CD4-positive, alpha-beta T cell treated with Interleukin-4 for 4 hours (primary cell): ENCODE measurements around the gene TRIM27.
"Not testable (repeated sequence)": the region's sequence is repeated elsewhere in the genome, so short reads cannot be mapped to it uniquely, and the experiment has no call there.

ENCODE experiments used
- DNase-seq: peaks from one replicate; pipeline ENCODE4 v3.0.0-alpha.2; 2020

Gene TRIM27

DNA sequence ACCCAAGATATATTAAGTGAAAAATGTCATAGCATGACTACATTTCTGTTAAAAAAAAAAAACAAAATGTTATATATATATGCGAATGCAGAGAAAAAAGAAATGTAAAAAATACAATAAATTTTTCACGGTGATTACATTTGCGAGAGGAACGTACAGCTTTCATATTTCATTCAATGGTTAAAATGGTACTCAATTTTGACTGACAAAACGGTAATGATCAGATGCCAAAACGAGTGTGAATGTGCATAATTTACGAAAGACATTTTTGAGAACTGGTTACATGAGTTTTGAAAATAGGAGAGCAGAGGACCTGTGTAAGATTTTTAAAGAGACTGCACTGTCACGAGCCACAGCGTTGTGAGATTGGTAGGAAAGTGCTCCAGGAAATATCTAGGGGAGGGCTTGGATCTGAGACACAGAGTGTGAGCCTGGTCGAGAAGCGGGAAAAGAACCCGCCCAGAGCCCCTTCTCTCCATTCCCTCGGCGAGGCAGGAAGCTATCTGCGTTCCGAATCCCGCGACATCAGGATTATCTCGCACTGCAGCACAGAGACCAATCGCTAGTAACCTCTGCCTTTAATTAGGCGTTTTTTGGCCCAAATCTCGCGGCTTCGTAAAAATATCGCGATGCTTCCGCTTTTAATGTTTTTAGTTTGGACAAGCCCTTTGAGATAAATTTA is 28.5 kb downstream of the TRIM27 start:
- peak; percentile 97 for DNase-seq

DNA sequence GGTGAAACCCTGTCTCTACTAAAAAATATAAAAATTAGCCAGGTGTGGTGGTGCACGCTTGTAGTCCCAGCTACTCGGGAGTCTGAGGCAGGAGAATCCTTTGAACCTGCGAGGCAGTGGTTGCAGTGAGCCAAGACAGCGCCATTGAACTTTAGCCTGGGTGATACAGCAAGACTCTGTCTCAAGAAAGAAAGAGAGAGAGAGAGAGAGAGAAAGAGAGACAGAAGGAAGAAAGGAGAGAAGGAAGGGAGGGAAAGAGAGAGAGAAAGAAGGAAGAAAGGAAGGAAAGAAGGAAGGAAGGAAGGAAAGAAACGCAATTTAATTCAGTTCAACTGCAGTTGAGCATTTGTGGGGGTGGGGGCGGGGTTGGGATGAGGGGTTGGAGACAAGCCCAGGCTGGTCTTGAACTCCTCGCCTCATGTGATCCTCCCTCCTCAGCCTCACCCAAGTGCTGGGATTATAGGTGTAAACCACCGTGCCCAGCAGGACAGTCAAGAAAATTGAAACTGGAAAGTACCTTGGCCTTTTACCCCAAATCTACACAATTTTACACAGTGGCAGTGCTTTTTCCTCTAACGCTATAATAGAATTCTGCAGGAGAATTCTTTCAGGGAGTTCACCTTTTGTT is 30.5 kb downstream of the TRIM27 start:
- DNase-seq, result no peak

DNA sequence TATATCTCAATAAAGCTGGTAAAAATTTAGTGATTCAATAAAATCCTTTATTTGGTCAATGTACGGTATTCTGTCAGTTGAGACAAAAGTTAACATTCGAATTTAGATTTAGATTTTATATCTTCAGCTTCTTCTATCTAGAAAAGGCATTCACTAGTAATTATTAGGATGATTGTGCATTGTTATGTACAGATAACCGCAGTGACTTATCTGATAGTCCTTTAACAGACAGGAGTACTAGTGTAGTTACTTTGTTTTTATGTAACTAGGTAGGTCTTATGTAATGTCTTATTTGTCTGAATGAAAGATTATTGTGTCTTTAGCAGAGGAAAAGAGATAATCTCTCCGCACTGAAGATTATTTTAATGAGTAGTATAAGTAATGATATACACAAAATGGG is 31.3 kb downstream of the TRIM27 start:
- DNase-seq, result no peak

DNA sequence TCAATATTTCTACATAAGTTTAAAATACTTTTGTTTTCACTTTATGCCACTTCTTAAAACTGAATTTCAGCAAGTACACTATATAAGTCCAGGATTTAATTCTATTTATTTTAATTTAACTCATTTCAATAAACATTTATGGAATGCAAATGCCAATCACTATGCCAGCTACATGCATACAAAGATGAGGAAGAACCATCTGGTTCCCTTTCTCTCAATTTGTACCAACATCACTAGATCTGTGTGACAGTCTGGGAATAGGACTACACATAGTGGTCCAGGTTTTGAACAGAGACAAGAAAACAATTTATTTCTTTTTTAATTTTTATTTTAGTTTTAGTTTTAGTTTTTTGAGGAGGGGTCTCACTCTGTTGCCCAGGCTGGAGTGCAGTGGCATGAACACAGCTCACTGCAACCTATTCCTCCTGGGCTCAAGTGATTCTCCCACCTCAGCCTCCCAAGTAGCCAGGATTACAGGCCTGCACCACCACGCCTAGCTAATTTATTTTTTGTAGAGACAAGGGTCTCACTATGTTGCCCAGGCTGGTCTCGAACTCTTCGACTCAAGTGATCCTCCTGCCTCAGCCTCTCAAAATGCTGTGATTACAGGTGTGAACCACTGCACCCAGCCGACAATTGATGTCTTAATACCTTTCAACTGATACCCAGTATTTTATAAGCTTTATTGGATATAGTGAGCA is 35.8 kb downstream of the TRIM27 start:
- DNase-seq, result no peak

DNA sequence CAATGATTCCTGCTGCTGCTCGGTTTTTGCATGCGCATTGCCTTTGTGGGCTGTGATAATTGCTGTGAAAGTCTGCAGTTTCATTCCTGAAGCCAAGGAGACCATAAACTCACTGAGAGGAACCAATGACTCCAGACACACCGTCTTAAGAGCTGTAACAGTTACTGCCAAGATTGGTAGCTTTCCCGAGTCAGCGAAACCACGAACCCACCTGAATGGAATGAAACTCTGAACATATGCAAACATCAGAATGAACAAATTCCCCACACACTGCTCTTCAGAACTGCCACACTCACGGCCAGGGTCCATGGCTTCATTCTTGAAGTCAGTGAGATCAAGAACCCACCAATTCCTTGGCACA is 37.7 kb downstream of the TRIM27 start:
- DNase-seq, result no peak

DNA sequence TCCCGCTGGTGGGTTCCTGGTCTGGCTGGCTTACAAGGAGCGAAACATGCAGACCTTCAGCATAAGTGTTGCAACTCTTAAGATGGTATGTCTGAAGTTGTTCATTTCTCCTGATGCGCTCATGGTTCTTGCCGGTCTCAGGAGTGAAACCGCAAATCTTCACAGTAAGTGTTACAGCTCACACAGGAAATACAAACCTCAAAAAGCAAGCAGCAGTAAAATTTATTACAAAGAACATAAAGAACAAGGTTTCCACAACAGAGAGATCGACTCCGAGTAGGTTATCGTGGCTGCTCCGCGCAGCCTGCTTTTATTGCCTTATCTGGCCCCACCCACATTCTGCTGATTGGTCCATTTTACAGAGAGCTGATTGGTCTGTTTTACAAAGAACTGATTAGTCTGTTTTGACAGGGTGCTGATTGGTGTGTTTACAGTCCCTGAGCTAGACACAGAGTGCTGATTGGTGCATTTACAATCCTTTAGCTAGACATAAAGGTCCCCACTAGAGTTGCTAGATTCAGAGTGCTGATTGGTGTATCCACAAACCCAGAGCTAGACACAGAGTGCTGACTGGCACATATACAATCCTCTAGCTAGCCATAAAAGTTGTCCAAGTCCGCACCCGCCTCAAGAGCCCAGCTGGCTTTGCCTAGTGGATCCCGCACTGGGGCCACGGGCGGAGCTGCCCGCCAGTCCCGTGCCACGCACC is 39.2 kb downstream of the TRIM27 start:
- peak; percentile 92 for DNase-seq

DNA sequence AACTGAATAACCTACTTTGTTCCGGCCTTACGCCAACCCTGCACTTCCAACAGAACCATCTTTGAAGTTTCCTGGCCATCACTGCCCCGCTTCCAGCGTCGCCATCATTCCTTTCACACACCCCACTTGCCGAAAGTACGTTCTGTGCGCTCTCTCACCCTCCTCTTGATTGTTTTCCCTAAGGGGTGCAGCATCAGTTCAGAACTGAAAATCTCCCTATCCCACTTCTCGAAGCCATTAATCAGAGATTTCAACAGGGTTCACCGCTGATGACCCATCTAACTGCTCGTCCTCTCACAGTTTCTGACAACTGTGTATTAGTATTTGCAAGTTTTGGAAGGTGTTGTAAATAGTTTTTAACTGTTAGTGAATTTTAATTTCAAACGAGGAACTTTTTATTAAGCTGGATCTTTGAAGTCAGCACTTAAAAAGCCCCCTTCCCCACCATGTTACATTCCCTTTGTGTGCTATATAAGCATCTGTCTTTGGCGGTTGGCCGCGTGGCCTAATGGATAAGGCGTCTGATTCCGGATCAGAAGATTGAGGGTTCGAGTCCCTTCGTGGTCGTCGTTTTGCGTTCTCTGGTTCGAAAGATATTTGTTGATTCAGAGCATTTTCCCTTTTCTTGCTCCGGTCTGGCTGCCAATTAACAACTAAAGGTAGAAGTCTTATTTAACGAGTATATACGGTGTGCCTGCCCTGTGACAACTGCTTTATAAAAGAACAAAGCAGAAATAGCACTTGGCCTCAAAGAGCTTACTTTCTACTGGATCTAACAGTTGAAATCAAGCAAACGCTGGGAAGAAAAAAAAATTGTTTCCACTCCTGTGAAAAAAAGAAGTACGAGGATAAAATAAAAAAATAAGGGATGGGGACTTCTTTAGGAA is 42.6 kb downstream of the TRIM27 start:
- peak; percentile 27 for DNase-seq

DNA sequence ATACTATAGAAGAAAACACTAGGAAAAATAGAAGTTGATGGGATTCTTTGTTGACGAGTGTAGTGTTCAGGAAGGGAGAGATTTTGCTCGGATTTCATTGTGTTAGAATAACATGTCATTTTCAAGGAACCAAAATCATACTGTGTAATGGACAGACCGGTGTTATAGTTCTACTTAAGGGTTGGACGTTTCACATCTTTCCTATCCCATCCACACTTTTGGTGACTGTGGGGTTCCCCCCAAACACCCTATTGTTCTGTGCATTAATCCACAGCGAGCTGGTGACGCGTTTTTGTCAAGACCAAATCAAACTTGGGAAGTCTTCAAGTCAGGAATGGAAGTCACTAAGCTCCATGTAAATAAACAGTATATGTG is 43.3 kb downstream of the TRIM27 start:
- DNase-seq, result no peak

DNA sequence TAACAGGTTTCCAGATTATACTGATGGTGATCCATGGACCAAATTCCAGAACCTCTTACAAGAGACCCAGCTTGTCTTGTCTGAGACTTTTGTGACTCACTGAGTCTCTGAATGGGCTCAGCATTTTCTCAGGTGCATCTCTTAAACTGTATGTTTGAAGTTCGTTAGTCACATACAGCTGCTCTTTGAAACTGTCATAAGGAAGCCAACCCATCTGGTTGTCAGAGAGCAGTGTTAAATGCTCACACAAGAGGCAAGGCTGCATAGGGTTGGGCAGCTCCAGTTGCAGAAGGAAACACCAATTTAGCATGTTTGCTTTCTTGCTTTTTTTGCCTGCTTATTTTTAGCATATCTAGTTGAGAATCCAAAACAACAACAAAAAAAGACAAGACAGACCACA is 47.1 kb downstream of the TRIM27 start:
- no peak for DNase-seq

DNA sequence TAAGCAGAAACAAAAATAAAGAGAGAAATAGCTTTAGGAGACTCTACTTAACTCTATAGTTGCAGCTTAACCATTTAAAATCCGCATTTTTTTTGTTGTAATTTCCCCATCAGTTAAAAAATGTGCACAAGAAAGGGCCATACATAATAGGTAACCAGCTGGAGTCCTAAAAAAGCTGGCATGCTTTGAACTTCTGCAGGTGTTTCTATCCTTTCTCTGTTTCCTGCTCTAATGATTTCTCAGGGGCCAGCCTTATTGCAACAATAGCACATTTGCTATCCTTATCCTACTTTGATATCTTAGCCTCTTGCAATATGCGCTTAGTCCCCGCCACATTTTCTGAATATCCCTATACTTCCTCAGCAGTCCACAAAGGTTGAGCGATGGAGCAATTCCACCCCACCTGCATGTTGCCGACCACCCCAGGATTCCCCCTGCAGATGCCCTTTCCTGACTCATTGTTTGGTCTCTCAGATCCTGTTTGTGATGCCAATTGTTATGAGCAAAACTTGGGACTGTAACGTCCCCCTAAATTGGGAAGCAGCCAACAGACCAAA is 48.5 kb downstream of the TRIM27 start:
- no peak for DNase-seq

DNA sequence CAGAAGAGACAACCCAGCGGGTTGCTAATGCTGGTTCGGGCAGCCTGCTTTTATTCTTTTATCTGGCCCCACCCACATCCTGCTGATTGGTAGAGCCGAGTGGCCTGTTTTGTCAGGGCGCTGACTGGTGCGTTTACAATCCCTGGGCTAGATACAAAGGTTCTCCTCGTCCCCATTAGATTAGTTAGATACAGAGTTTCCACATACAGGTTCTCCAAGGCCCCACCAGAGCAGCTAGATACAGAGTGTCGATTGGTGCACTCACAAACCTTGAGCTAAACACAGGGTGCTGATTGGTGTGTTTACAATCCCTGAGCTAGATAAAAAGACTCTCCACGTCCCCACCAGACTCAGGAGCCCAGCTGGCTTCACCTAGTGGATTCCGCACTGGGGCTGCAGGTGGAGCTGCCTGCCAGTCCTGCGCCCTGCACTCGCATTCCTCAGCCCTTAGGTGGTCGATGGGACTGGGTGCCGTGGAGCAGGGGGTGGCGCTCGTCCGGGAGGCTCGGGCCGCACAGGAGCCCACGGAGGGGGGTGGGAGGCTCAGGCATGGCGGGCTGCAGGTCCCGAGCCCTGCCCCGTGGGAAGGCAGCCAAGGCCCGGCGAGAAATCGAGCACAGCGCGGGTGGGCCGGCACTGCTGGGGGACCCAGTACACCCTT is 51.5 kb downstream of the TRIM27 start:
- DNase-seq, result not testable (repeated sequence)

DNA sequence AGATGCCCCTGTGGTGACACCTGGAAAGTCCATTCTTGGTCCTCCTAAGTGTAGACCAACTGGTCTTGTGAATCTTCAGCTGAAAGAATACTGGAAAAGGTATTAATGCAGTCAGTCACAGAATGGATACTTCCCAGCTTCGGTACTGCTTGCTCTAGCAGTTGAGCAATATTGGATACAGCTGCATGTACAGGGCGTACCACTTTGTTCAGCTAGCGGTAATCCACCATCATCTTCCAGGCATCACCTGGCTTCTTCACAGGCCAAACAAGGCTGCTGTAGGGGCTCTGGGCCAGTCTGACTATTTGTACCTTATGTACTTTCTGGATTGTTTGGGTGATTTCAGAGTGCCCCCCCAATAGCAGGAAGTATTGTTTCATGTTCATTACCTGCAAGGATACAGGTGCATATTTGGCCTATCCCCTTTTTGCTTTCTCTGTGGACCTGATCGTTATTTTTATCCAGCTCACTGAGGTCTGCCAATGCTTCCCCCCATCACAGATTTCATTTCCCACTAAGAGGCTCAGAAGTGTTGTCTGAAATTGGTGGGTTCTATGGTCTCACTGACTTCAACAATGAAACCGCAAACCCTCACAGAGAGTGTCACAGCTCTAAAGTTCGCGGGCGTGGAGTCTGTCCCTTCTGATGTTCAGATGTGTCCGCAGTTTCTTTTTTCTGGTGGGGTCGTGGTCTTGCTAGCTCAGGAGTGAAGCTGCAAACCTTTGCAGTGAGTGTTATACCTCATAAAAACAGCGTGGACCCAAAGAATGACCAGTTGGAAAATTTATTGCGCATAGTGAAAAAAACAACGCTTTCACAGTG is 52.2 kb downstream of the TRIM27 start:
- DNase-seq, result no peak

DNA sequence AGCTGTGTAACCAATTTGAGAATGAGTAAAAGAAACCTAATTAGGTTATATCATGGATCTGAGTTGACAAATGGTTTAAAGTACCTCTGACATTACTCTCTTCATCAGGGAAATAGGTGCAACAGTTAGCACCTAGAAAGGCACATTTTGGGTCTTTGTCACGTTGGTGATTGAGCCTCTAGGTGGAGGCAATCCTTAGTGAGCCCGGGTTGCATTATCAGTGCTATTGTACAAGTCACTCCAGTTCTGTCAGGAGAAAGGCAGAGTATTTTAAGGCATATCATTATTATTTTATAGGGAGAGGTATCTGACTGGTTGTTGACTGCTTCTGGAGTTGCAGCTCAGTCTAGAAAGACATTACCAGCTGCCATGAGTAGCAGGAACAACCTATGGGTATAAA is 54.9 kb downstream of the TRIM27 start:
- no peak for DNase-seq

DNA sequence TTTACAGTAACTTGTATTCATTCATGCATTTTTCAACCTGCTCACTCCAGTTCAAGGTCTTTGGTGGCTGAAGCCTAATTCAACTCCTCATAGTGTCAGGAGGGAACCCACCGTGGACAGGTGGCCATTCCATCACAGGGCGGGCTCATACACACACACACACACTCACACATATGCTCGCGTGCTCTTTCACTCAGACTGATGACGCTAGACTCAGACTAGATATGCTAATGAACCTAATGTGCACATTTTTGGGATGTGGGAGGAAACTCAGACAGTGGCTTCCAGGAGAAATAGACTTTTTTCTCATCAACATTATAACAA is 56.7 kb downstream of the TRIM27 start:
- peak; percentile 46 for DNase-seq

DNA sequence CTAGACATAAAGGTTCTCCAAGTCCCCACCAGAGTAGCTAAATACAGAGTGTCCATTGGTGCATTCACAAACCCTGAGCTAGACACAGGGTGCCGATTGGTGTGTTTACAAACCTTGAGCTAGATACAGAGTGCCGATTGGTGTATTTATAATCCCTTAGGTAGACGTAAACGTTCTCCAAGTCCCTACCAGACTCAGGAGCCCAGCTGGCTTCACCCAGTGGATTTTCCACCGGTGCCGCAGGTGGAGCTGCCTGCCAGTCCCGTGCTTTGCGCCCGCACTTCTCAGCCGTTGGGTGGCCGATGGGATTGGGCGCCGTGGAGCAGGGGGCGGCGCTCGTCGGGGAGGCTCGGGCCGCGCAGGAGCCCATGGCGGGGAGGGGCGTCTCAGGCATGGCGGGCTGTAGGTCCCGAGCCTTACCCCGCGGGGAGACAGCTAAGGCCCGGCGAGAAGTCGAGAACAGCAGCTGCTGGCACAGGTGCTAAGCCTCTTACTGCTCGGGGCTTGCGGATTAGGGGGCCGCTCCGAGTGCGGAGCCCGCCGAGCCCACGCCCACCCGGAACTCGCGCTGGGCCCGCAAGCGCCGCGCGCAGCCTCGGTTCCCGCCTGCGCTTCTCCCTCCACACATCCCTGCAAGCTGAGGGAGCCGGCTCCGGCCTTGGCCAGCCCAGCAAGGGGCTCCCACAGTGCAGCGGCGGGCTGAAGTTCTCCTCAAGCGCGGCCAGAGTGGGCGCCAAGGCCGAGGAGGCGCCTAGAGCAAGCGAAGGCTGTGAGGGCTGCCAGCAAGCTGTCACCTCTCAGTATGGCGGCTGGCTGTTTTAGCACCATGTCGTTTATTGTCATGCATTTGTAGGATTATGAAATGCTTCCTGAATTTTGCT is 57.3 kb downstream of the TRIM27 start:
- DNase-seq, result peak; percentile 84

DNA sequence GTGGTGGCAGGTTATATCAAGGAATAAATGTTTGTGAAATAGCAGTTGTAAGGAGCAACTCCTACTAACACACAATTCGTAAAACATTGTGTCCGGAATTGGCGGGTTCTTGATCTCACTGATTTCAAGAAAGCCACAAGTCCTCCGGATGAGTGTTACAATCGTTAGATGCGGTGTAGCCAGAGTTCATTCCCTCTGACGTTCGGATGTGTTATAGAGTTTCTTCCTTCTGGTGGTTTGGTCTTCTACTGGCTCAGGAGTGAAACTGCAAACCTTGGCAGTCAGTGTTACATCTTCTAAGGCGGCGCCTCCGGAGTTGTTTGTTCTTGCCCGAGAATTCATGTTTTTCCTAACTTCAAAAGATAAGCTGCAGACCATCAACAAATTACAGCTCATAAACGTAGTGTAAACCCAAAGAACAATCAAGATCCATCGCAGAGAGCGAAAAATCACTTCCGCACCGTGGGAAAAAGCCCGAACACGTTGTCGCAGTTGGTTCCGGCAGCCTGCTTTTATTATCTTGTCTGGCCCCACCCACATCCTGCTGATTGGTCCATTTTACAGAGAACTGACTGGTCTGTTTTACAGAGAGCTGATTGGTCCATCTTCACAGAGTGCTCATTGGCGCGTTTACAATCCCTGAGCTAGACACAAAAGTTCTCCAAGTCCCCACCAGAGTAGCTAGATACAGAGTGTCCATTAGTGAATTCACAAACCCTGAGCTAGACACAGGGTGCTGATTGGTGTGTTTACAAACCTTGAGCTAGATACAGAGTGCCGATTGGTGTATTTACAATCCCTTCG is 58.2 kb downstream of the TRIM27 start:
- no peak for DNase-seq

DNA sequence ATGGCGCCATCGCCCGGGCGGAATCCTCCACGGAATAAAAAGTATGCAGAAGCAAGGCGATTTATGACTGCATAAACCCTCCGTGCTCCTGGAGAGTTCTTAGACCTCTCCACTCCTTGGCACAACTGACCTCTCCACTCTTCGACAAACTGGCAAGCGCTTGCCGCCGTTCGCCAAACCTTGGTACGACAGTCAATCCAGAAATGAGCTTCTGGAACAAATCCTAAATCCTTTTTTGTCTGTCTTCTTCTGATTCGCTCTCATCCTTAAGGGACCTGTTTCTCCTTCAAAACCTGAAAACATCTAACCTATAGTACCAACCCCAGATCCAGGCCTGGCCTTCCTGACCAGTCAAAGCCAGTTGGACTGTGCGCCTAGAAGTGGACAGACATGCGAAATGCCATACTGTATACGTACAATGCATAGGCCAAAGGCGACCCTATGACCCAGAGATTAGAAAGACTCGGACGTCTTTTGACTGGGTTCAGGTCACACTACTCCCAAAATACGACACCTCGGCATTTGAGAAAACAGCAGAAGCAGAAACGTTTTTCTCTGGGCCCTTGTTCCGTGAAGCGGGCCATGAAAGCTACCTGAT is 59.4 kb downstream of the TRIM27 start:
- DNase-seq, result no peak

DNA sequence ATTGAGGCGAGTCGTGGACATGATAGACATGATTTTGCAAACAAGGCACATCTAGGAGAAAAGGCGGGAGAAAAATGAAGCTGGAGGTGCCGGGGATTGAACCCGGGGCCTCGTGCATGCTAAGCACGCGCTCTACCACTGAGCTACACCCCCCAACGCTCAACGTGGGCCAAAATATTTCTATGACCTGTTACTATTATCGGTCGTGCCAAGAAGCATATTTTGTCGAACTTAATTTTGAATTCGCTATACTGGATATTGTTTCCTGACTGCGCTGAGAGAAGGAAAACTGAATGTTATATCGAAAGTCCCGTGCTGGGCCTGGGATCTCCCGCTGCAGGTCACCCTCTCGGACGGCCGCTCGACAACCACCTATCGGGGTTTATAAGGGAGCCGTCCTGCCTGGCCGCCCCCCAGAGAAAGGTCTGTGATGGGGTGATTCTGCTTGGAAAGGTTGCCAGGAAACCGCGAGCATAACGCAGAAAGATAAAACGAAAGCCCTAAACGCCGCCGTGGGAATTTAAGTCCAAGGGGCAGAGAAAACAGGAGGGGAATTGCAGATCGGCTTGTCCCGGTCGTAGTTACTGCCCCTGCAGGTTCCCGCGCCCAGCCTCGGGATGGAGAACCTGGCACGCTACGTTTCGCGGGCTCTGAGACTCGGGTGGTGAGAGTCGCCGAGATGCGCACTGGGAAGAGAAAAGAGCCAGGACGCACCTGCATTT is 60.0 kb downstream of the TRIM27 start:
- DNase-seq, result peak; percentile 88
